Central memory CD8-positive, alpha-beta T cell (primary cell): Measurements from ENCODE around the gene PDE4D.

ENCODE experiments used
- ATAC-seq: fragments of 150-1000 bp; cut with Tn5 transposase; replicated peaks from 2 replicates; pipeline ENCODE4 v1.10.0; 2022; ENCODE audit warnings: mild to moderate bottlenecking, moderate FRiP score, moderate number of reproducible peaks; ENCODE audit not compliant: poor library complexity, severe bottlenecking; ENCODE audit errors: extremely low read depth
- DNase-seq, 2 donors: peaks; one replicate each; pipeline ENCODE4 v3.0.0; 2021; ENCODE audit warnings: low spot score in 2 of 2
- H3K27ac Mint-ChIP-seq: one replicate; pipeline ENCODE4 v1.8.0; 2022; ENCODE audit warnings: low read depth, mild to moderate bottlenecking, moderate library complexity, mixed read lengths
- H3K27me3 Mint-ChIP-seq: one replicate; pipeline ENCODE4 v1.8.0; 2022; ENCODE audit warnings: mixed read lengths
- H3K36me3 Mint-ChIP-seq: one replicate; pipeline ENCODE4 v1.8.0; 2022; ENCODE audit warnings: mild to moderate bottlenecking, moderate library complexity, mixed read lengths; ENCODE audit not compliant: insufficient read depth
- H3K4me1 Mint-ChIP-seq: one replicate; pipeline ENCODE4 v1.8.0; 2022; ENCODE audit warnings: mixed read lengths
- H3K4me3 Mint-ChIP-seq: one replicate; pipeline ENCODE4 v1.8.0; 2022; ENCODE audit warnings: mild to moderate bottlenecking, moderate library complexity, mixed read lengths
- H3K9me3 Mint-ChIP-seq: one replicate; pipeline ENCODE4 v1.8.0; 2022; ENCODE audit warnings: mixed read lengths

Gene PDE4D

DNA sequence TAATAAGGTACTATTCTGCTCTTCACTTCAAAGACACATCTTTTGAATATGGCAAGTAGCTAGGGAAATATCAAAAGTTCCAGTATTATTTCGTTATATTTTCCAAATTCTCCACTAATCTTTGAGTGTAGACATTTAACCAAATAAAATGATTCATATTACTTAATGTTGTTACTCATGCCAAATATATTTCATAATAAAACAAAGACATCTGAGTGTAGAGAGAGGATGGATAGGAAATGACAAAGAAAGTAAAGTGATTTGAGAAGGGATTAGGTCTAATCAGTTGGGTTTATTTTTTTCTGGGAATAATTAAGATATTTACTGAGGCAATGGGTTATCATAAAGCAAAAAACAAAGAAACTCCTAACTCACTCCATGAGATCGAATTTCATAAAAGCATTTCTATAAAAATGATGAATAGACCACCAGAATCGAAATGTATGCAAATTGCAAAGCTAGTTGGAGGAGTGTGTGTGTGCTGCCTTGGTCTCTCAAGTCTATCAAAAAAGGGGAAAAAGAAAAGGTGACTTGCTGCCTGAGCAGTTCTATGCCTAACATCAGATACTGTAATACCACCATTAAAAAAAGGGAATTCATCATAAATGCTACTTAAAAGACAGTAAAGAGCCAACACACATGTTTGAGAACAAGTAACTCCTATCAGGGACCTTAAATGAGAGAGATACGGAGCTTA lies 255.5 kb downstream of the PDE4D start:
- DNase-seq (no peak), ATAC-seq (no peak)
- Mint-ChIP-seq H3K4me1 (no peaks in the 10 kb centered on the region), H3K27me3 (no peaks in the 10 kb centered on the region), H3K36me3 (peaks cover 4% of the 10 kb centered on the region), H3K27ac (no peak overlapping the region), H3K9me3 (peaks cover 11% of the 10 kb centered on the region), H3K4me3 (no peak overlapping the region)

DNA sequence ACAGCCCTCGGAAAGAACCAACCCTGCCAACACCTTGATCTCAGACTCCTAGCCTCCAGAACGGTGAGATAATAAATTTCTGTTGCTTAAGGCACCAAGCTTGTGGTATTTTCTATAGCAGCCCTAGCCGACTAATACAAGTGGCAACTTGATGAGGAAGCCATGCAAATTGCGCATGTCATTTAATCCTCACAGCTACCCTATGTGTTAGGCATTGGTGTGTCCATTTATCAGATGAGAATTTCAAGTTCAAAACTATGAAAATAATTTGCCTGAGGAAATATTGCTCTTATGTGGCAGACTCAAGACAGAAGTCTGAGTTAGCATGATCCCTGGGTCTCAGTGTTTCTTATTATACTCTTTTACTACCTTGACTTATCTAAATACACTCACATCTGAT lies 264.0 kb downstream of the PDE4D start:
- Mint-ChIP-seq H3K36me3 (no peaks in the 10 kb centered on the region), H3K27ac (no peak overlapping the region), H3K27me3 (no peaks in the 10 kb centered on the region), H3K4me1 (no peaks in the 10 kb centered on the region), H3K9me3 (peaks cover 3% of the 10 kb centered on the region), H3K4me3 (no peak overlapping the region)
- DNase-seq, result no peak
- no peak for ATAC-seq

DNA sequence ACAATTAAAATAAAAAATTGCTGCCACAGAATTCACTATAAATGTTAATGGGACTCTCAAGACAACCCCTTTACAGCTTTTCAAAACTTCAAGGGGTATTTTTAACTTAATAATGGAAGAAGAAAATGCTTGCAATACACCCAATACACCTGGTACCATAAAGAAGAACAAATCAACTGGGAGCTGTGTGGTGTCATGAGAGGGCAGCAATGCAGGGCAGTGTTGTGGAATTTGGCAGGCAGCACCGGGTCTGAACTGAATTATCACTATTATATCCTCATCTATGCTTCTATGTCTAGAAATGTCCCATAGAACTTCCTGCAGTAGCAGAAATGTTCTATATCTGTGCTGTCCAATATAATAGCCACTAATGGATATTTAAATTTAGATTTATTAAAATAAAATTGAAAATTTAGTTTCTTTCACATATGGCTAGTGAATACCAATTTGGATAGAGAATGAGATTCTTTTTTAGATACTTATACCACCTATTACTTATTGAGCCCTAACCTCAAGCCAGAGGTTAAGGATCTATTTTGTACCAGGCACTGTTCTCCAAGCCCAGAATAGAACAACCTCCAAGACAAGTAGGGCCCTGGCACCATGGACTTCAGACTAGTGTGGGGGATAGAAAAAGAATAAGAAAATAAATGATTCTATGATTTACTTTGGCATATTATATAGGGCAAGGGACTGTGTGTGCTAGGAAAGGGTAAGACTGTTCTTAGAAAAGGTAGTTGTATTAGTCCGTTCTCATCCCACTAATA lies 265.3 kb downstream of the PDE4D start:
- no peaks in the 10 kb centered on the region for H3K27me3 Mint-ChIP-seq
- H3K9me3 Mint-ChIP-seq, result peaks cover 4% of the 10 kb centered on the region
- no peak overlapping the region for H3K4me3 Mint-ChIP-seq
- no peak overlapping the region for H3K27ac Mint-ChIP-seq
- DNase-seq (no peak), ATAC-seq (no peak)
- H3K36me3 Mint-ChIP-seq, result no peaks in the 10 kb centered on the region
- H3K4me1 Mint-ChIP-seq, result no peaks in the 10 kb centered on the region

DNA sequence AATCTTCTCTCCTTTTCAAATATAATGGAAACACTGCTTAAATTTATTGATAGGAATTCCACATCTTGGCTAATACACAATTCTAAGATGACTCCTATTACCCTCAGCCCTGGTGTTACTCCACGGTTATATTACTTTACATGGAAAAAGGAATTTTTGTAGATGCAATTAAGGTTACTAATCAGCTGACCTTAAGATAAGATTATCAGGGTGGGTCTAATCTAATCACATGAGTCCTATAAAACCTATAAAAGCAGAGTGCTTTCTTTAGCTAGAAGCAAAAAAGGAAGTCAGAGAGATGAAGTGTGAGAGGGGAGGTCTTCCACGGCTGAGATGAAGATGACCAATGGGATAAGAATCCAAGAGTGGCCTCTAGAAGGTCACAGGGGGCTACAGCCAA lies 268.6 kb downstream of the PDE4D start:
- Mint-ChIP-seq H3K27ac (no peak overlapping the region), H3K4me3 (no peak overlapping the region), H3K36me3 (no peaks in the 10 kb centered on the region), H3K9me3 (peaks cover 10% of the 10 kb centered on the region), H3K27me3 (no peaks in the 10 kb centered on the region), H3K4me1 (no peaks in the 10 kb centered on the region)
- no peak for ATAC-seq
- no peak for DNase-seq

DNA sequence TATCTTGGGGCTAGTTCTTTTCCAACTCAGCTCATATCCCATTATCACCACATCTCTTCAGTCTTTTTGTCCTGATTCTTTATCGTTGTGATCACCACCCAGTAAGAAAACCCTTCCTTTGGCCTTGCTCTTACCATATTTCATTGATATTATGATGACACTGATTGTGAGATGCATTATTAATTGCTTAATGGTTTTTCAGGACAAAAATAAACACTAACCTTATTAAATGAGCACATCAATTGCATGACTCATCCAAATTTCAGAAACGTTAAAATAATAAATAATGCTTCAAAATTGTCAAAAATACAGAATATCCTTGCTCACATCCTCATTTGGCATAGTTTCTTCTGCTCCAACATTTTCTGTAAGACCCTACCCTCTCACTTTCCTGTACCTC lies 270.7 kb downstream of the PDE4D start:
- no peak overlapping the region for H3K27ac Mint-ChIP-seq
- peaks cover 14% of the 10 kb centered on the region for H3K9me3 Mint-ChIP-seq
- ATAC-seq, result no peak
- no peaks in the 10 kb centered on the region for H3K4me1 Mint-ChIP-seq
- no peaks in the 10 kb centered on the region for H3K36me3 Mint-ChIP-seq
- H3K27me3 Mint-ChIP-seq, result no peaks in the 10 kb centered on the region
- DNase-seq, result no peak
- H3K4me3 Mint-ChIP-seq, result no peak overlapping the region

DNA sequence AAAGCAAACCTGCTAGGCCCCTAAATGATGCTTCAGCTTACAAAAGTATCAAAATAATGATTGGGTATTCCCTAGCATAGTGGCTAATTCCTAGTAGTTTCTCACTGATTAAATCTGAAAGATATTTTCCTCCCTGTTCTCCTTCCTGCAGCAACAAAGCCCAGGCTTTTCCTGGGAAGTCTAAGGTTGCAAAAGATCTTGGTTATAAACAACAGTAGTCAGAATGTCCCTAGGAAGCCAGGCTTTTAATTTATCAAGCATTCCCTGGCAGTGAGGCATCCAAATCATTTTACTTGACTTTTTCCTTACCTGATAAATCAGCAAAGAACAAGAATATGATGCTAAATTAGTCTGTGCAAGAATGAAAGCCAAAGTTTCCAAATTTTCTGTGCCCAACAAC lies 272.0 kb downstream of the PDE4D start:
- Mint-ChIP-seq H3K27ac (no peak overlapping the region), H3K36me3 (no peaks in the 10 kb centered on the region), H3K4me1 (no peaks in the 10 kb centered on the region), H3K4me3 (no peak overlapping the region), H3K9me3 (peaks cover 14% of the 10 kb centered on the region), H3K27me3 (no peaks in the 10 kb centered on the region)
- ATAC-seq, result no peak
- DNase-seq, result no peak

DNA sequence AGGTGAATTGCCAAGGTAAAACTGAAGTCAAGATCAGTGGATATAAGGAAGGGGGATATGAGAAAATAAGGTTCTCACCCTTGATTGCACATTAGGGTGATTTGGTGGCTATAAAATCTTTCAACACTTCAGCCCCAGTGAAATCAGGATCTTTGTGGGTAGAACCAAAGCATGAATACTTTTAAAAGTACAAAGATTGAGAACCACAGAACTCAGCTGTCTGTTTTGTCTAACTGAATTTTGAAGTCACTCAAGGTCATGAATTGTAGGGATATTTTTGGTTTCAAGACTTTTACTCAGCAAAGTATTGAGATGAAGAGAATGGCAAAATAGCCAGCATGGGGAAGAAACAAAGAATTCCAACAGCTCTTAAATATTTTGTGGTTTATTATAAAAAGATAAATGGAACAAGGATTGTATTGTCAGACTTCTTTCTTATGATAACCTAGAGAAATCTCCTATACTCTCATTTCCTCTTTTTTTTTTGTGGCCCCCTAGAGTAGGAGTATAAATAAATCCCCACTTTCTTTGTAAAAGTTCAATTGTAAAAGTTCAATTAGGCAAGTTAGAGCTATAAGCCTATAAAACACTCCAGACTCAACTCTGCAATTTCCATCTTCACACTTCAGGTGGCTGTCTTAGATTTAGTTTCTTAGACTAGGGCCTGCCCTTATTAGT lies 272.9 kb downstream of the PDE4D start:
- peaks cover 14% of the 10 kb centered on the region for H3K9me3 Mint-ChIP-seq
- ATAC-seq (no peak), DNase-seq (no peak)
- H3K27ac Mint-ChIP-seq, result no peak overlapping the region
- H3K4me3 Mint-ChIP-seq, result no peak overlapping the region
- H3K36me3 Mint-ChIP-seq, result no peaks in the 10 kb centered on the region
- no peaks in the 10 kb centered on the region for H3K4me1 Mint-ChIP-seq
- H3K27me3 Mint-ChIP-seq, result no peaks in the 10 kb centered on the region

DNA sequence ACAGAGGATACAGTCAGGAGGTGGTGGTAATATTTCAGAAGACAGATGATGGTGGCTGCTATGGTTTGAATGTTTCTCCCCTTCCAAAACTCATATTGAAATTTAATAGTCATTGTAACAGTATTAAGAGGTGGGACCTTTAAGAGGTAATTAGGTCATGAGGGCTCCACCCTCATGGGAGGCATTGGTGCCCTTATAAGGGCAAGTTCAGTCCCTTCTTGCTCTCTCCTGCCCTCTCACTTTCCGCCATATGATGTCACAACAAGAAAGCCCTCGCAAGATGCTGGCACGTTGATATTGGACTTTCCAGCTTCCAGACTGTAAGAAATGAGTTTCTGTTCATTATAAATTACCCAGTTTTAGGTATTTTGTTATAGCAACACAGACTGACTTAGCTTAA lies 274.9 kb downstream of the PDE4D start:
- no peak overlapping the region for H3K4me3 Mint-ChIP-seq
- no peak overlapping the region for H3K27ac Mint-ChIP-seq
- peaks cover 14% of the 10 kb centered on the region for H3K9me3 Mint-ChIP-seq
- DNase-seq (no peak), ATAC-seq (no peak)
- H3K36me3 Mint-ChIP-seq, result no peaks in the 10 kb centered on the region
- no peaks in the 10 kb centered on the region for H3K4me1 Mint-ChIP-seq
- H3K27me3 Mint-ChIP-seq, result no peaks in the 10 kb centered on the region

DNA sequence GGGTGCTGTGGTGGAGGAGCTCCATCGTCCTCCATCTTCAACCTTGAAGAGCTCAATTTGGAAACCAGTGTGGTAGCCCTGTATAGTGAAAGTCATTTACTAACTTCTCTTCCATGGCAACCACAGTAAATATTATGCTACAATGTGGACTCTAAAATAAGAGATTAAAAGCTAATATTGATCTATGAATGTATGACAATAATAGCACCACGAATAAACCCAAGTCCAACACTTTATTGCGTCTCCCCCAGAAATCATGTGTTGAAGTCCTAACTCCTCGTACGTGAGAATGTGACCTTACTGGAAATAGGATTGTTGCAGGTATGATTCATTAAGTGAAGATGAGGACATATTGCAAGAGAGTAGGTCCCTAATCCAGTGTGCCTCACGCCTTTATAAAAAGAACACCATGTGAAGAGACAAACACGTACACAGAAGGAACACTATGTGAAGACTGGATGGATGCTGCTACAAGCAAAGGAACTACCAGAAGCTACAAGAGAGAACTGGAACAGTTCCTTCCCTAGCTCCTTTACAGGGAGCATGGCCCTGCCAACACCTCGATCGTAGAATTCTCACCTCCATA lies 276.2 kb downstream of the PDE4D start:
- no peaks in the 10 kb centered on the region for H3K4me1 Mint-ChIP-seq
- no peak overlapping the region for H3K27ac Mint-ChIP-seq
- DNase-seq, result no peak
- H3K27me3 Mint-ChIP-seq, result no peaks in the 10 kb centered on the region
- peaks cover 12% of the 10 kb centered on the region for H3K9me3 Mint-ChIP-seq
- H3K36me3 Mint-ChIP-seq, result no peaks in the 10 kb centered on the region
- H3K4me3 Mint-ChIP-seq, result no peak overlapping the region
- no peak for ATAC-seq

DNA sequence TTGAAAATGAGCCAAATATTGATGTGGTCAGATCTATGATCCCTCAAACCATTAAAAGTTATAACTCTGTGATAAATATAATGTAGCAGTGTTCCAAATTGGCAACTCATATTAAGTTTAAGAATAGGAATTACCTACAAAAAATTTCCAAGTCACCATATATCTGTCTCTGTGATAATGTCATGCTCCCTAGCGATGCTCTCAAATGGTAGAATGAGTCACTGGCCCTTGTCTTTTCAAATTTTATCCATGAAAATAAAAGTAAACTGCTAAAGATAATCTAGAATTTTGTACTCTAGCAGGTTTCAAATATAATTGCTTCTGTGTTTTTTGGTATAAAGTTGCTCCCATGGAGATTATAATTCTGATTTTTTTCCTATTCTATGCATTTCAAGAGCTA lies 277.1 kb downstream of the PDE4D start:
- Mint-ChIP-seq H3K9me3 (peaks cover 12% of the 10 kb centered on the region), H3K4me1 (no peaks in the 10 kb centered on the region), H3K27ac (no peak overlapping the region), H3K4me3 (no peak overlapping the region), H3K27me3 (no peaks in the 10 kb centered on the region), H3K36me3 (no peaks in the 10 kb centered on the region)
- ATAC-seq, result no peak
- DNase-seq, result no peak

DNA sequence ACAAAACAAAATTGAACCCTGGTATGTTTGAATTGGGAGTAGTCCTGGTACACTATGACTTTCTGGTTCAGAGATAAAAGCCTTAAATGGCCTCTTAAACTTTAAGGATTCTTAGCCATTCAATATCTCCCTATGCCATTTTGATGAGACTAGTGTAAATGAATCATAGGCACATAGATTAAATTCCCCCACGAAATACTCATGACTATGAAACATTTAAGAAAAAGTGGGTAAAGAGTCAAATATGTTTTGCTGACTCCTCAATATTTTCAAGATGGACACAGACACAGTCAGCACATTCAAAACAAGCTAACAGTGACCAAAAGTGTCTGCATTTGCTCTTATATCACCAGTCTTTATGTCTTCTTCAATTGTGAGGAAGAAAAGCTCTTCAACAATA lies 278.3 kb downstream of the PDE4D start:
- Mint-ChIP-seq H3K9me3 (peaks cover 12% of the 10 kb centered on the region), H3K4me1 (no peaks in the 10 kb centered on the region), H3K27ac (no peak overlapping the region), H3K27me3 (no peaks in the 10 kb centered on the region), H3K4me3 (no peak overlapping the region), H3K36me3 (no peaks in the 10 kb centered on the region)
- ATAC-seq (no peak), DNase-seq (no peak)

DNA sequence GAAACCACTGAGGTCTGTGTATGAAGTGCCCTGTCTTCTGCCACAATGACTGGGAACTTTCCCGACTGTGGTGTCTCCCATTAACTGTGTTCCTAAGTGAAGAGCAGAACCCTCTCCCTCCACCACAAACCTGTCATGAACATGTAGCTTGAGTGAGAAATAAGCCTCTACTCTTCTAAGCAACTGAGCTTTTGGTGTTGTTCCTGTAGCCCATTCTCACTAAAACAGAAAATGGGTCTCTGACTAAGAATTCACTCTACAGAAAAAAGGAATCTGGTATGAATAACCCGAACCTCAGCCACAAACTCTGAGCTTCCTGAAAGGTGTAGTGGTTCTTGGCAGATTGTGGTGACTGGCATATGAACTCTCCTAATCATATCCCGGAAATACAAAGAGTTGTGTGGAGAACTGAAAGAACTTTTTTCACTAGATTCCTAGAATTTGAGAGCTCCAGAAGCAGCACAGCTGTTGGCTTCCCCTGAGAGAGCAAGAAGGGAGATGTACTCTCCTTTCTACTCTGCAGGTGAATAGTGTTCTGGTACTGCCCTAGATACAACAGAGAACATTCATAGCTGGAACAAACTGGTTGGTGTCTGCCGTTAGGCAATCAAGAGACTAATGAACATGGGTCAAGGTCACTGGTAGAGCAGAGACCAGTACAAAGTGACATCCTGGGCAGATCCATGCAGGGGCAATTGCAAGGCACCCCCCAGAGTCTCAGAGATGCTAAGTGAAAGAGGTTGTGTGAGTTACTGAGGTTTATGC lies 283.8 kb downstream of the PDE4D start:
- H3K4me3 Mint-ChIP-seq, result no peak overlapping the region
- no peak overlapping the region for H3K27ac Mint-ChIP-seq
- DNase-seq, result no peak

More for the DNA sequence above, 283.8 kb downstream of the PDE4D start:
- Mint-ChIP-seq H3K27me3 (no peaks in the 10 kb centered on the region), H3K9me3 (peaks cover 8% of the 10 kb centered on the region), H3K36me3 (no peaks in the 10 kb centered on the region), H3K4me1 (no peaks in the 10 kb centered on the region)
- ATAC-seq, result no peak
